H1 (cell line): Measurements from ENCODE around the gene PPM1M. TPM values are rescaled to one million over a fixed set of nuclear protein-coding genes. Genes with fewer than 3 reads are reported as not detected.

Source experiments
- CTCF ChIA-PET: fragments of 300-600 bp; sonication (Branson Sonifier 250); formaldehyde crosslinking; loops from one replicate; lab custom pipeline; 2021; ENCODE audit not compliant: partially characterized antibody; lab: Charles Lee
- POLR2A ChIA-PET: fragments of 300-600 bp; sonication (Branson Sonifier 250); formaldehyde crosslinking; loops from one replicate; lab custom pipeline; 2021; ENCODE audit warnings: inconsistent platforms; ENCODE audit not compliant: partially characterized antibody; lab: Charles Lee
- DNase-seq, 2 experiments: peaks; one replicate each; pipeline versions ENCODE4 v3.0.0 to v3.0.0-alpha.2; 2010 to 2022; ENCODE audit warnings: low spot score in 2 of 2, low read depth in 1 of 2, mixed read lengths in 1 of 2
- FAIRE-seq: peaks from 2 replicates; lab custom pipeline; 2011; peaks lifted over from hg19 to GRCh38; lab: Jason Lieb, UNC
- H2AFZ ChIP-seq: 2 replicates; pipeline ENCODE4 v1.8.1; 2012; ENCODE audit warnings: low read length, inconsistent platforms
- H2AK5ac ChIP-seq: 2 replicates; pipeline ENCODE4 v1.6.1; 2013; ENCODE audit warnings: low read depth, low read length
- H2BK120ac ChIP-seq: replicated peaks from 2 replicates; pipeline ENCODE3; 2013; ENCODE audit warnings: low read depth, low read length, inconsistent platforms
- H2BK12ac ChIP-seq: 2 replicates; pipeline ENCODE4 v1.6.1; 2013; ENCODE audit warnings: low read depth, low read length
- H2BK15ac ChIP-seq: 2 replicates; pipeline ENCODE4 v1.6.1; 2013; ENCODE audit warnings: low read length
- H2BK20ac ChIP-seq: 2 replicates; pipeline ENCODE4 v1.6.1; 2013; ENCODE audit warnings: low read length
- H2BK5ac ChIP-seq: 2 replicates; pipeline ENCODE4 v1.6.1; 2013; ENCODE audit warnings: low read depth, low read length
- H3K14ac ChIP-seq: 2 replicates; pipeline ENCODE4 v1.6.1; 2013; ENCODE audit warnings: inconsistent platforms; ENCODE audit not compliant: insufficient read length
- H3K18ac ChIP-seq: 2 replicates; pipeline ENCODE4 v1.6.1; 2013; ENCODE audit warnings: low read length; ENCODE audit errors: extremely low read depth
- H3K23ac ChIP-seq: 2 replicates; pipeline ENCODE4 v1.6.1; 2013; ENCODE audit warnings: inconsistent platforms; ENCODE audit not compliant: insufficient read length
- H3K23me2 ChIP-seq: 2 replicates; pipeline ENCODE4 v1.6.1; 2013; ENCODE audit warnings: low read depth, low read length
- H3K27ac ChIP-seq: 2 replicates; pipeline ENCODE4 v1.6.1; 2011; ENCODE audit warnings: low read depth, low read length, inconsistent platforms
- H3K27me3 ChIP-seq, 4 experiments: replicated peaks in 1 of 4; 1 replicate in 1 of 4; 2 replicates in 3 of 4; pipeline versions ENCODE4 v1.6.1 to v1.8.1; 2011 to 2013; ENCODE audit warnings: low read length in 3 of 4, mild to moderate bottlenecking in 3 of 4, inconsistent platforms in 2 of 4, mixed read lengths in 2 of 4, moderate library complexity in 1 of 4; ENCODE audit not compliant: control insufficient read depth in 3 of 4, insufficient read depth in 3 of 4; ENCODE audit errors: extremely low read depth in 1 of 4
- H3K36me3 ChIP-seq, 4 experiments: 2 replicates each; pipeline versions ENCODE4 v1.6.1 to v1.8.1; 2011 to 2013; ENCODE audit warnings: mild to moderate bottlenecking in 4 of 4, low read length in 3 of 4, moderate library complexity in 2 of 4, control low read depth in 1 of 4, inconsistent platforms in 1 of 4; ENCODE audit not compliant: insufficient read depth in 4 of 4, control insufficient read depth in 2 of 4
- H3K4ac ChIP-seq: replicated peaks from 2 replicates; pipeline ENCODE3; 2013; ENCODE audit warnings: low read length, low read depth, mixed read lengths, inconsistent platforms; ENCODE audit not compliant: insufficient read length
- H3K4me1 ChIP-seq, 4 experiments: replicated peaks in 1 of 4; 1 replicate in 1 of 4; 2 replicates in 3 of 4; pipeline versions ENCODE4 v1.6.1 to v1.8.1; 2011 to 2013; ENCODE audit warnings: low read length in 3 of 4, inconsistent platforms in 2 of 4, mixed read lengths in 1 of 4; ENCODE audit not compliant: insufficient read depth in 4 of 4, control insufficient read depth in 3 of 4
- H3K4me2 ChIP-seq, 2 experiments: 2 replicates each; pipeline versions ENCODE4 v1.6.1 to v1.8.1; 2011 to 2013; ENCODE audit warnings: low read depth in 2 of 2, low read length in 2 of 2, control low read depth in 1 of 2, inconsistent platforms in 1 of 2, mild to moderate bottlenecking in 1 of 2; ENCODE audit not compliant: insufficient read depth in 1 of 2
- H3K4me3 ChIP-seq, 4 experiments: fragments of 200-600, 300-600 bp in 1 of 4; sonication (generic), shearing (Covaris generic), sonication (Bioruptor Twin) in 1 of 4; 2 replicates each; pipeline versions ENCODE4 v1.5.1 to v1.8.1; 2011 to 2016; ENCODE audit warnings: low read length in 4 of 4, low read depth in 3 of 4, control low read depth in 2 of 4, inconsistent platforms in 2 of 4, mild to moderate bottlenecking in 2 of 4, mixed read lengths in 1 of 4, moderate library complexity in 1 of 4; ENCODE audit not compliant: insufficient read depth in 2 of 4; ENCODE audit errors: extremely low read depth in 1 of 4
- H3K56ac ChIP-seq: replicated peaks from 2 replicates; pipeline ENCODE3; 2013; ENCODE audit warnings: low read depth, mild to moderate bottlenecking, mixed read lengths, low read length, inconsistent platforms; ENCODE audit not compliant: insufficient read length
- H3K79me1 ChIP-seq: 2 replicates; pipeline ENCODE4 v1.6.1; 2013; ENCODE audit warnings: low read depth, low read length, control low read depth
- H3K79me2 ChIP-seq, 2 experiments: 2 replicates each; pipeline versions ENCODE4 v1.6.1 to v1.8.1; 2012 to 2013; ENCODE audit warnings: low read length in 2 of 2, mild to moderate bottlenecking in 2 of 2, inconsistent platforms in 1 of 2; ENCODE audit not compliant: insufficient read depth in 2 of 2, control insufficient read depth in 1 of 2
- H3K9ac ChIP-seq, 4 experiments: replicated peaks in 1 of 4; 1 replicate in 1 of 4; 2 replicates in 3 of 4; pipeline versions ENCODE4 v1.6.1 to v1.8.1; 2011 to 2013; ENCODE audit warnings: low read depth in 3 of 4, low read length in 3 of 4, control low read depth in 2 of 4, mild to moderate bottlenecking in 2 of 4, moderate library complexity in 2 of 4, inconsistent platforms in 1 of 4; ENCODE audit errors: extremely low read depth in 1 of 4
- H3K9me3 ChIP-seq, 2 experiments: 2 replicates each; pipeline versions ENCODE4 v1.6.1 to v1.8.1; 2012 to 2013; ENCODE audit warnings: mild to moderate bottlenecking in 2 of 2, moderate library complexity in 2 of 2, control low read depth in 1 of 2, inconsistent platforms in 1 of 2, low read depth in 1 of 2, low read length in 1 of 2, mixed read lengths in 1 of 2; ENCODE audit not compliant: insufficient read depth in 2 of 2
- H4K20me1 ChIP-seq, 2 experiments: replicated peaks in 1 of 2; 2 replicates each; pipeline versions ENCODE3 to v1.8.1; 2011 to 2013; ENCODE audit warnings: inconsistent platforms in 2 of 2, low read length in 2 of 2, mild to moderate bottlenecking in 1 of 2; ENCODE audit not compliant: insufficient read depth in 2 of 2, control insufficient read depth in 1 of 2
- H4K5ac ChIP-seq: 2 replicates; pipeline ENCODE4 v1.6.1; 2013; ENCODE audit warnings: low read length, low read depth, mixed read lengths, inconsistent platforms; ENCODE audit not compliant: insufficient read length
- H4K8ac ChIP-seq: 2 replicates; pipeline ENCODE4 v1.8.0; 2013; ENCODE audit warnings: mild to moderate bottlenecking, moderate library complexity, low read length, inconsistent platforms; ENCODE audit not compliant: insufficient read depth; ENCODE audit errors: extremely low read depth
- H4K91ac ChIP-seq: replicated peaks from 2 replicates; pipeline ENCODE3; 2013; ENCODE audit warnings: low read length, mixed read lengths, inconsistent platforms; ENCODE audit not compliant: insufficient read length
- GABPA ChIP-seq: IDR thresholded peaks from 2 replicates; pipeline ENCODE4 v1.6.1; 2011; ENCODE audit warnings: mild to moderate bottlenecking, low read length, moderate library complexity, borderline replicate concordance; ENCODE audit not compliant: insufficient read depth
- RAD21 ChIP-seq, 2 experiments: IDR thresholded peaks in 1 of 2; conservative IDR thresholded peaks in 1 of 2; 2 replicates each; pipeline ENCODE4 v1.6.1; 2011; ENCODE audit warnings: low read depth in 2 of 2, low read length in 2 of 2, improper control_type of control experiment in 1 of 2, inconsistent platforms in 1 of 2, mild to moderate bottlenecking in 1 of 2, moderate library complexity in 1 of 2
- SP1 ChIP-seq: IDR thresholded peaks from 2 replicates; pipeline ENCODE4 v1.6.1; 2011; ENCODE audit warnings: low read depth, low read length
- WGBS, 2 experiments: shearing (Covaris generic) in 1 of 2; methylation state at CpG; one replicate each; pipeline versions ENCODE4 v1.1.6 to v1.1.7; 2013 to 2015; ENCODE audit warnings: low lambda C conversion rate in 2 of 2, mixed read lengths in 2 of 2, inconsistent platforms in 1 of 2, low coverage in 1 of 2, missing lambda C conversion rate in 1 of 2; ENCODE audit not compliant: insufficient replicate concordance in 2 of 2, insufficient coverage in 1 of 2, insufficient read length in 1 of 2; ENCODE audit errors: extremely low coverage in 1 of 2, missing lambda C conversion rate in 1 of 2; 5-methylcytosine and 5-hydroxymethylcytosine counted together
- polyA plus RNA-seq, 7 experiments: library from polyadenylated mRNA; depleted of rRNA in 3 of 7; stranded (reverse) in 5 of 7; unstranded in 2 of 7; fragments of >200 nt in 5 of 7; fragments of 200-250 nt in 2 of 7; gene quantifications; 1 replicate in 5 of 7; 2 replicates in 1 of 7; 4 replicates in 1 of 7; pipeline versions ENCODE4 v1.2.1 to v1.2.3, GENCODE V29; 2011 to 2013; ENCODE audit warnings: missing spikeins in 2 of 7, mixed read lengths in 2 of 7
- total RNA-seq: library from RNA; stranded (reverse); fragmentation: NEBNext Ultra II Directional; extraction: Animal tissue kit (Norgen Biotek cat#: 25700); gene quantifications from 2 replicates; pipeline ENCODE4 v1.2.1, GENCODE V29; 2021
- TF ChIP-seq, protein P1 (sequence below), 3 experiments: IDR thresholded peaks; 1 replicate in 2 of 3; 2 replicates in 1 of 3; pipeline versions ENCODE4 v1.5.1 to v1.6.1; 2011; ENCODE audit warnings: low read length in 3 of 3, mild to moderate bottlenecking in 3 of 3, inconsistent platforms in 2 of 3, low read depth in 1 of 3, moderate library complexity in 1 of 3; ENCODE audit not compliant: insufficient read depth in 1 of 3; ENCODE audit errors: control extremely low read depth in 1 of 3

Gene PPM1M
- total and polyA plus RNA-seq, 2 of the 8 experiments (the other 6 are each of a cell fraction or from before 2014, with no cell fraction given) = 5.2 to 6.3 TPM

DNA sequence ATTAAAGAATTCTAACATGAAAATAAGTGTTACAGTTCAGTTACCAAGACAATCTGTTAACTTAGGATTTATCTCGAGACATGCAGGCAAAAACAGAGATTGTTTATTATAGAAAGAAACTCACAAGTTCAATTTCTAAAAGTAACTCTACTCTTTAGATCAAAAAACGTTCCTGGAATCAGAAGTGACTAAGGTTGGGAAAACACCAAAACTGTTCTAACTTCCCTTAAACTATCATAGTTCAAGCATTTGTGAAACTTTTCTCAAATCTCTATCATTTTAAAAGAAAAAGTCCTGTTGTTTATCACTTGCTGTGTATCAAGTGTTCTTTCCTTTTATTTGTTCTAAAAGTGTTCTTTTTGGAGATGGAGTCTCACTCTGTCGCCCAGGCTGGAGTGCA, 24.2 kb downstream of the PPM1M start:
- no peak overlapping the region for H3K14ac ChIP-seq
- POLR2A ChIA-PET = interaction anchor here (1.4 to 1.8 kb wide), 3 partner anchors 9 to 35 kb away, joined by 4 to 5 read pairs (median 4); partner anchors contain the start of gene PPM1M
- H2BK20ac ChIP-seq = no peak overlapping the region
- CTCF ChIA-PET = no interaction called here
- no peak overlapping the region for H2BK15ac ChIP-seq
- DNase-seq (no peak), FAIRE-seq (no peak)
- no peak overlapping the region for H3K4me3 ChIP-seq
- H2BK12ac ChIP-seq = no peak overlapping the region
- H2BK5ac ChIP-seq = no peak overlapping the region
- H3K18ac ChIP-seq = no peak overlapping the region
- H3K79me1 ChIP-seq = peaks cover 8% of the 10 kb centered on the region
- peaks cover 31 to 80% of the 10 kb centered on the region in 2 experiments for H3K79me2 ChIP-seq
- no peak overlapping the region for H3K9ac ChIP-seq
- no peaks in the 10 kb centered on the region for H3K23me2 ChIP-seq
- H3K4ac ChIP-seq = no peak overlapping the region
- H3K23ac ChIP-seq = no peak overlapping the region
- no peak overlapping the region for H4K5ac ChIP-seq
- H3K9me3 ChIP-seq = no peaks in the 10 kb centered on the region
- H3K27me3 ChIP-seq = no peaks in the 10 kb centered on the region
- no peak overlapping the region for H3K56ac ChIP-seq
- WGBS, 2 experiments = 95% methylated on average over 3 of the region's 3 CpGs; no CpG with 5 or more reads in 1 of the 2 experiments
- H3K36me3 ChIP-seq = peaks cover 15 to 60% (median 36%) of the 10 kb centered on the region in 4 experiments
- no peak overlapping the region for H2BK120ac ChIP-seq
- no peaks in the 10 kb centered on the region for H3K4me1 ChIP-seq
- no peak overlapping the region for H4K91ac ChIP-seq
- no peak overlapping the region for H3K4me2 ChIP-seq
- TF ChIP-seq SP1 = no peak
- TF ChIP-seq GABPA = no peak
- no peak for TF ChIP-seq RAD21 (IDR thresholded peaks at IDR 0.05 in 1 of 2, conservative IDR thresholded peaks at IDR 0.05 in 1 of 2; ENCODE audit: low read depth in 2 of 2, low read length in 2 of 2)
- TF ChIP-seq, protein P1, sequence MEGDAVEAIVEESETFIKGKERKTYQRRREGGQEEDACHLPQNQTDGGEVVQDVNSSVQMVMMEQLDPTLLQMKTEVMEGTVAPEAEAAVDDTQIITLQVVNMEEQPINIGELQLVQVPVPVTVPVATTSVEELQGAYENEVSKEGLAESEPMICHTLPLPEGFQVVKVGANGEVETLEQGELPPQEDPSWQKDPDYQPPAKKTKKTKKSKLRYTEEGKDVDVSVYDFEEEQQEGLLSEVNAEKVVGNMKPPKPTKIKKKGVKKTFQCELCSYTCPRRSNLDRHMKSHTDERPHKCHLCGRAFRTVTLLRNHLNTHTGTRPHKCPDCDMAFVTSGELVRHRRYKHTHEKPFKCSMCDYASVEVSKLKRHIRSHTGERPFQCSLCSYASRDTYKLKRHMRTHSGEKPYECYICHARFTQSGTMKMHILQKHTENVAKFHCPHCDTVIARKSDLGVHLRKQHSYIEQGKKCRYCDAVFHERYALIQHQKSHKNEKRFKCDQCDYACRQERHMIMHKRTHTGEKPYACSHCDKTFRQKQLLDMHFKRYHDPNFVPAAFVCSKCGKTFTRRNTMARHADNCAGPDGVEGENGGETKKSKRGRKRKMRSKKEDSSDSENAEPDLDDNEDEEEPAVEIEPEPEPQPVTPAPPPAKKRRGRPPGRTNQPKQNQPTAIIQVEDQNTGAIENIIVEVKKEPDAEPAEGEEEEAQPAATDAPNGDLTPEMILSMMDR (IDR thresholded peaks at IDR 0.05; ENCODE audit: control extremely low read depth in 1 of 3, insufficient read depth in 1 of 3, low read depth in 1 of 3, low read length in 3 of 3) = no peak
- H3K27ac ChIP-seq = no peak overlapping the region
- no peak overlapping the region for H2AK5ac ChIP-seq
- peaks cover 13 to 15% of the 10 kb centered on the region in 2 experiments for H4K20me1 ChIP-seq
- no peak overlapping the region for H4K8ac ChIP-seq
- no peak overlapping the region for H2AFZ ChIP-seq
